Duodenal mucosa (tissue), 2 donors: ENCODE data around the gene RND2.

ENCODE experiments used
- H3K27ac ChIP-seq: one replicate; pipeline ENCODE4 v1.7.0; 2013; ENCODE audit warnings: low read depth, low read length
- H3K27me3 ChIP-seq, 2 donors: one replicate each; pipeline ENCODE4 v1.7.0; 2013; ENCODE audit warnings: low read length in 2 of 2, control low read depth in 1 of 2; ENCODE audit not compliant: insufficient read depth in 2 of 2, control insufficient read depth in 1 of 2
- H3K36me3 ChIP-seq, 2 donors: one replicate each; pipeline ENCODE4 v1.7.0; 2013; ENCODE audit warnings: low read length in 2 of 2, control low read depth in 1 of 2; ENCODE audit not compliant: insufficient read depth in 2 of 2, control insufficient read depth in 1 of 2
- H3K4me1 ChIP-seq, 2 donors: one replicate each; pipeline ENCODE4 v1.7.0; 2013; ENCODE audit warnings: low read length in 2 of 2, control low read depth in 1 of 2; ENCODE audit not compliant: insufficient read depth in 2 of 2, control insufficient read depth in 1 of 2
- H3K4me3 ChIP-seq, 2 donors: one replicate each; pipeline ENCODE4 v1.7.0; 2013; ENCODE audit warnings: low read length in 2 of 2, low read depth in 1 of 2
- H3K9ac ChIP-seq, 2 donors: one replicate each; pipeline ENCODE4 v1.7.0; 2013; ENCODE audit warnings: low read length in 2 of 2, low read depth in 1 of 2
- H3K9me3 ChIP-seq, 2 donors: one replicate each; pipeline ENCODE4 v1.7.0; 2013; ENCODE audit warnings: low read length in 2 of 2, control low read depth in 1 of 2; ENCODE audit not compliant: control insufficient read depth in 1 of 2

RND2 gene

DNA sequence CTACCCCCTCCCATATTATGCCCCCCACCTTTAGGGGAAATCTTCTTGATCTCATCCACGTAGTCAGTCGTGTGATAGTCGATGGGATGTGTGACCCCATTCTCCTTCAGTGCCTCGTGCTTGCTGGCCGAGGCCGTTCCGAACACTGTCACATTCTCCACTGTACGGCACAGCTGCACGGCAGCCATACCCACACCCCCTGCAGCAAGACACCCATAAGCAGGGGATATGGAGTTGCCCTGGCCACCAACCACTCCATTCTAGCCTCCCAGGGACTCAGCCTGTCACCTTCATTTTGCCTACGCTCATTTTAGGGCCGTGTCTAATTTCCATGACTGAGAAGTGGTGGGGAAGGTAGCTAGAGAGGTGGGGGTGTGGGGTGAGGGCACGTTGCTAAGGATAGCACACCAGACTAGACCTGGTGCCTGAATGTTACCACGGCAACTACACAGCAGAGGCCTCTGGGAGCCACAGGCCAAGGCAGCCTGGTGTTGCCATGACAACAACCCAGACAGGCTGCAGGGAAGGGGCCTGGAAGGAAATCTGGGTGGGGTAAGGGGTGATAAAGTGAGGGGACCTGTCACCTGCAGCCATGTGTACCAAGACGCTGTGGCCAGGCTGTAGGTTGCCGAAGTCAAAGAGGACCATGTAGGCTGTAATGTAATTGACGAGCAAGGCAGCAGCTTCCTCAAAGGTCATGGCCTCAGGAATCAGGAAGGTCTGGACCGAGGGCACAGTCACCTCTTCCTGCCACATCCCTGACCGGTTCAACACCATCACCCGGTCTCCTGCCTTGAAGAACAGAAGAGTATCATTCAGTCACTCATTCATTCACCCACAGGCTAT lies 6.8 kb upstream of the RND2 start:
- Histone ChIP-seq H3K9ac (no peak overlapping the region), H3K4me3 (no peak overlapping the region), H3K36me3 (peaks cover 22 to 32% of the 10 kb centered on the region in 2 donors), H3K27ac (no peak overlapping the region), H3K27me3 (no peaks in the 10 kb centered on the region), H3K4me1 (peaks cover 15 to 38% of the 10 kb centered on the region in 2 donors), H3K9me3 (no peaks in the 10 kb centered on the region)

DNA sequence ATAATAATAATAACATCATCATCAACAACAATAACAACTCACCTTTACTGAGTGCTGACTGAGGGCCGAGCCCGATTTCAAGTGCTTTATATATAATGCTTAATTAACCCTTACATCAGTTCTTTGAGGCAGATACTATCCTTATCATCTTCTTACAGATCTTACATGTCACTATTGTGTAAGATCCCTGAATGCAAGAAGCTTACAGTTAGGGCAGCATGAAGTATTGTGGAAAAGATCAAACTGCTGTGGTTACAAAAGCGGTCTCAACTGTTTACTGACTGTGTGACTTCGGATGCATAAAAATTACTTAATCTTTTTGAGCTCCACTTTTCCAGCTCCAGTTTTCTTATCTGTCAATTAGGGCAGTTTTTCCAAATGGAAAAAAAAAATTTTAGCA lies 6.1 kb upstream of the RND2 start:
- peaks cover 15 to 38% of the 10 kb centered on the region in 2 donors for H3K4me1 ChIP-seq
- H3K9ac ChIP-seq = no peak overlapping the region
- no peaks in the 10 kb centered on the region for H3K9me3 ChIP-seq
- no peak overlapping the region for H3K4me3 ChIP-seq
- no peak overlapping the region for H3K27ac ChIP-seq
- peaks cover 17 to 25% of the 10 kb centered on the region in 2 donors for H3K36me3 ChIP-seq
- H3K27me3 ChIP-seq = no peaks in the 10 kb centered on the region

DNA sequence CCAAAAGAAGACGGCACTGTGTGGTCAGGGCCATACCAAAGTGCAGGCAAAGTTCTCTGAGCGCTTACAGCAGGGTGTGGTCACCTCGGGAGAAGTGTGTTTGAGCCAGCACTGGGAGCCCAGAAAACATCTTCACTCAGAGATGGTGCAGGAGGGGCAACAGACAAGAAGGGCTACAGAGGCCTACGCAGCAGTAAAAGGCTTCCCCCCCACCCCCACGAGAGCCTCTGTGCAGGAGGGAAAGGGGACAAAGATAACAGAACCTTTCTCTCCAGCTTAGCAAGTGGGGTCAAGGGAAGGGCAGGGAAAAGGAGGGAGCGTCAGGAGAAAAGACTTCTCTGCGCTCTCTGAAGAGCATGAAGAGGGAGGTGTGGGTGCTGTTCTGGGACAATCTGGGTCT lies 5.6 kb upstream of the RND2 start:
- H3K36me3 ChIP-seq = peaks cover 12 to 22% of the 10 kb centered on the region in 2 donors
- peaks cover 15 to 42% of the 10 kb centered on the region in 2 donors for H3K4me1 ChIP-seq
- peak overlapping the region; percentile 16 to 55 for H3K9ac ChIP-seq
- peak overlapping the region in 1 of 2 donors; percentile 42 for H3K4me3 ChIP-seq
- no peaks in the 10 kb centered on the region for H3K9me3 ChIP-seq
- no peak overlapping the region for H3K27ac ChIP-seq
- no peaks in the 10 kb centered on the region for H3K27me3 ChIP-seq

DNA sequence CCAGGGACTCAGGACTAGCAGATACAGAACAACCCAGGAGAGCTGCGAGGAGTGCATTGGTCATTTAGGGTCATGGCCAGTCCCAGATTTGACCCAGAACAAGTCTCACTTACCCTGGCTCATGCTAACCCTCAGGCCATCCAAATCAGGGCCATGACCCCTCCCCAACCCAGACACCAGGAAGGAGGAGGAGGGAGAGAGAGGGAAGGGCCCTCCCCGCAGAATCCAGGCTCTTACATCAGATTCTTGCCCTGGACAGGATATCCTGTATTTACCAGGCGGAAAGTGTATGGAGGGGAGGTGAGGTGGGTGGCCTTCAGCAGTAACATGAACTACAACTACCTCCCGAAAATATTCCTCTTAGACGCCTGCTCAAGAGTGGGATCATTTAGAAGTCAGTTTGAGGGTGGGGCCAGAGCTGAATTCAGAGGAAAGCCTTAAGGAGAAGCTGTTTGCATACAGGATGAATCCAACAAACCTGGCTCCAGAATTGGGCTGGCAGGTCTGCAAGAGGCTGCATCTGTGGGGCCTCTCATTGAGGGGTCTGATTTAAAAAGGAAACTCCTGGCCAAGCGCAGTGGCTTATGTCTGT lies 4.9 kb upstream of the RND2 start:
- Histone ChIP-seq H3K27me3 (no peaks in the 10 kb centered on the region), H3K4me1 (peaks cover 19 to 46% of the 10 kb centered on the region in 2 donors), H3K4me3 (peak overlapping the region in 1 of 2 donors; percentile 42), H3K36me3 (peaks cover 6 to 15% of the 10 kb centered on the region in 2 donors), H3K9me3 (no peaks in the 10 kb centered on the region), H3K9ac (peak overlapping the region; percentile 16 to 55), H3K27ac (no peak overlapping the region)

DNA sequence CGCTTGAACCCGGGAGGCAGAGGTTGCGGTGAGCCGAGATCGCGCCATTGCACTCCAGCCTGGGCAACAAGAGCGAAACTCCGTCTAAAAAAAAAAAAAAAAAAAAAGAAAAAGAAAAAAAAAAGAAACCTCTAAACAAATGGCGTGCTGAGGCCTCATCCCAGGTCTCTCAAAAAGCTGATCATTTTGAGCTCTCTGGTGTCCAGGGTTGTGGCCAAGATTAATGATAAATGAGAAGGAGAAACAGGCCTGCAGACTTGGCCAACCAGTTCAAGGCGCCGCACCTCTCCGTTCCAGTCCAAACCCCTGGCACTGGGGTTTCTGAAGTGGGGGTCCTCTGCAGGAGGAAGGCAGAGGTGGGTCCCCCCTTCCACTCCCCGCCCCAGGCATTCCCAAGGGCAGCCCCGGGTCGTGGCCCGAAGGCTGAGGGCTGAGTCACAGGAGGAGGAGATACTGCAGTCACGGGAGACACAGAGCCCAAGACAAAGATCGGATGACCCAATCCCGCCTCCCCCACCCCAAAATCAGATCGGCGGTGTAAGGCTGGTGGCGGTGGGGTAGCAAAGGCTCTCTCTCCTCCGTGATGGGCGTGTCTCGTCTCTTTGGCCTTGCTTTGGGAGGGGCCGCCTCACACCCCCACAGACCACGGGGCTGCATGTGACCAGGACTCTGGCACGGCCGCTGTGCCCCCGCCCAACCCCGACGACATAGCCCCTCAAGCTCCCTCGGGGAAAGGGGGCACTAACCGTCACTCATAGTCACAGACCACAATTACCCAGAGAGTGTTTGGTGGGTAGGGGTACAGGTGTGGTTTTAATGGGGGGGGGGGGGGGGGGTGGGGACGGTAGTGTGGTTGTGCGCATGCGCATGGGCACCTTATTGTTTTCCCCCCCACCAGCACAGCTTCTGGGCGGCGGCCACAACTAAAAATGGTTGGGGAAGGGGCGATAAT lies 4.0 kb upstream of the RND2 start:
- Histone ChIP-seq H3K9ac (peak overlapping the region; percentile 77 to 85), H3K27ac (peak overlapping the region; percentile 80), H3K27me3 (no peaks in the 10 kb centered on the region), H3K4me3 (peak overlapping the region; percentile 88 to 91), H3K9me3 (no peaks in the 10 kb centered on the region), H3K4me1 (peaks cover 15 to 41% of the 10 kb centered on the region in 2 donors), H3K36me3 (peaks cover 3 to 9% of the 10 kb centered on the region in 2 donors)

DNA sequence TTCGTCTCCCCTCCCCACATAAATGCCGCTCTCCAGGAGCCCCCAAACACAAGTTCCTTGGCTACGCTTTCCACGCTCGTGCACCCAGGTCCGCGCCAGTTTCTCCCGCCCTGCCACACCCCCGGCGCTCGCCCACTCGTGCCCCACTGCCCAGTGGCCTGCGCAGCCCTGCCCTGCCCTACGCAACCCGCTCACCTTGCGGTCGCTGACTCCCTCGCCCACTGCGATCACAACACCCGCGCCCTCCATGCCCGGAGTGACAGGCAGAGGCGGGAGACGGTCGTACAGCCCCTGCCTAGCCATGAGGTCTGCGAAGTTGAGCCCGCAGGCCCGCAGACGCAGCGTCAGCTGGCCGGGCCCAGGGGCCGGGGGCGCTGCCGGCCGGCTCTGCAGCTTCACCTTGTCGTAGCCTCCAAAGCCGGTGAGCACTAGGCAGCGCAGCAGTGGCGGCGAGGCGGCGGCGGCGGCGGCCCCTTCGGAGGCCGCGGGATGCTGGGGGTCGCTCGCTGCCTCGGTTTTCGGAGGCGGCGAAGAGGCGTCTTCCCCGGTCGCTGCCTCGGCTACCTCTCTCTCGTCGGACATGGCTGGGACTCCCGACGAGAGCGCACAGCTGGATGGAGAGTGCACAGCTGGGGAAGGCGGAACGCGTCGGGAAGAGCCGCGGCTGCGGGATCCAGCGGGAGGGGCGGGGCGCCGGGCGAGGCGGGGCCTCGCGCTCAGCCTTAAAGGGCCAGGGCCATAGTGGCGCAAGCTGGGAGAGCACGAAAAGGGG lies 3.1 kb upstream of the RND2 start, which contains the start of gene VAT1:
VAT1 (minus strand) TSS at position 645 of the 772 bp plus-strand sequence; CDS start at position 582, 63 bp downstream.
- Histone ChIP-seq H3K27me3 (no peaks in the 10 kb centered on the region), H3K9me3 (no peaks in the 10 kb centered on the region), H3K36me3 (peaks cover 0 to 4% of the 10 kb centered on the region in 2 donors), H3K4me1 (peaks cover 12 to 38% of the 10 kb centered on the region in 2 donors), H3K4me3 (peak within 1 kb of the TSS; percentile 88 to 91), H3K9ac (peak within 1 kb of the TSS; percentile 77 to 85), H3K27ac (peak within 1 kb of the TSS; percentile 80)

DNA sequence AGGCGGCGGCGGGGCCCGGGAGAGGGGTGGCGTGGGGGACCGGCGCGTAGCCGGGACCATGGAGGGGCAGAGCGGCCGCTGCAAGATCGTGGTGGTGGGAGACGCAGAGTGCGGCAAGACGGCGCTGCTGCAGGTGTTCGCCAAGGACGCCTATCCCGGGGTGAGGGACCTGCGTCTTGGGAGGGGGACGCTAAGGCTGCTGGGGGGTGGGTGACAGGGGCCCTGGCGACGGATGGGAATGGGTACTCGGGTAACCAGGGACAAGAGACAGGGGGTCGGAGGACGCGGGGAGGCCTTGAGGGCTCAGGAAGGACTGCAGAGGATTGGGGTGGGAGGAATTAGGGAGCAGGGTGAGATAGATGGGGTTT lies 243 bp downstream of the RND2 start:
- Histone ChIP-seq H3K27ac (no peak overlapping the region), H3K9me3 (no peaks in the 10 kb centered on the region), H3K4me3 (peak overlapping the region in 1 of 2 donors; percentile 50), H3K9ac (no peak overlapping the region), H3K27me3 (no peaks in the 10 kb centered on the region), H3K4me1 (peaks cover 3 to 17% of the 10 kb centered on the region in 2 donors), H3K36me3 (no peaks in the 10 kb centered on the region)

DNA sequence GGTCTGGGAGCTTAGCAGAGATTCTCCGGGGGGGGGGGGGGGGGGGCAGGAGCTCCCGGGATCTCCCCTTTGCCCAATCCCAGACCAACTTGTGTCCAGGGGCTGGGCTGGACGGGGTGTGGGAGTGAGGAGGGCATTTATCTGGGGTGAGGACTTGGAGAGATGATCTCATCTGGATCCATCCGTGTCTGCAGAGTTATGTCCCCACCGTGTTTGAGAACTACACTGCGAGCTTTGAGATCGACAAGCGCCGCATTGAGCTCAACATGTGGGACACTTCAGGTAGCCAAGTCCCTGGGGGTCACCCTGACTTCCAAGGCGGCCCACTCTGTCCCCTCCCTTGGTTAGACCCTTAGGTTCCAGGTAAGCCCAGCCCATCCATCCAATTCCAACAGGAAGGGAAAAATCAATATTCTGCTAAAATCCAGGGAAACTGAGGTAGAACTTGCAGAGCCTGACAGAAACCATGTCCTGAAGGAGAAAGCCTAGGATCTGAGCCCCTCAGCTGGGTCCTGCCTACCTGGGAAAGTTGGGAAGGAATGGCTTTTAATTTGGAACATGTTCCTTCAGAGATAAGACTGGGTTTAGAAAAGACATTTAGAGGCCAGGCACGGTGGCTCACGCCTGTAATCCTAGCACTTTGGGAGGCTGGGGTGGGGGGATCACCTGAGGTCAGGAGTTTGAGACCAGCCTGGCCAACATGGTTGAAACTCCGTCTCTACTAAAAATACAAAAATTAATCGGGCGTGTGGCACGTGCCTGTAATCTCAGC lies 921 bp downstream of the RND2 start:
- Histone ChIP-seq H3K36me3 (no peaks in the 10 kb centered on the region), H3K27ac (no peak overlapping the region), H3K9ac (no peak overlapping the region), H3K4me1 (peaks cover 3 to 15% of the 10 kb centered on the region in 2 donors), H3K4me3 (no peak overlapping the region), H3K27me3 (no peaks in the 10 kb centered on the region), H3K9me3 (no peaks in the 10 kb centered on the region)

DNA sequence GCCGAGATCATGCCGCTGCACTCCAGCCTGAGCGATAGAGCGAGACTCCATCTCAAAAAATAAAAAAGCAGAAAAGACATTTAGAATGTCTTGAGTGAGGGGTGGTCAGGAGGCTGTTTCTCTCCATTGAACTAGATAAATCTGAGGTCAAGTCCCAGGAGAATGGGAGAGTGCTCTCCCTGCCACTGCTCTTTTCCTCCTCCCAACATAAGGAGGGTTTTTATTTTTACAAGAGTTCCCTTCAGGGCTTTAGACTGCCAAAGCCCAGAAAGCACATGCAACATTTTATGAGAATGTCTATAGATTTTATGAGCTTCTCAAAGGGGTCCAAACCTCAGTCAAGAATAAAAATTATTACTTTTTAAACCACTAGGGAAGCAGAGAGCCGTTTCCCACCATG lies 1.6 kb downstream of the RND2 start:
- no peaks in the 10 kb centered on the region for H3K27me3 ChIP-seq
- H3K9me3 ChIP-seq = no peaks in the 10 kb centered on the region
- no peak overlapping the region for H3K9ac ChIP-seq
- H3K27ac ChIP-seq = no peak overlapping the region
- H3K4me1 ChIP-seq = peaks cover 3 to 11% of the 10 kb centered on the region in 2 donors
- H3K4me3 ChIP-seq = no peak overlapping the region
- no peaks in the 10 kb centered on the region for H3K36me3 ChIP-seq
